22Rv1 (cell line): ENCODE results near the gene MKRN2.

Source experiments
- ZFX ChIP-seq: fragments of 450-650 bp; IDR thresholded peaks from 2 replicates; pipeline ENCODE4 v1.6.1; 2017; ENCODE audit warnings: antibody characterized with exemption, borderline replicate concordance
- TF ChIP-seq, protein P1 (sequence below): fragments of 450-650 bp; IDR thresholded peaks from 2 replicates; pipeline ENCODE4 v1.5.1; 2017; ENCODE audit warnings: mild to moderate bottlenecking

DNA sequence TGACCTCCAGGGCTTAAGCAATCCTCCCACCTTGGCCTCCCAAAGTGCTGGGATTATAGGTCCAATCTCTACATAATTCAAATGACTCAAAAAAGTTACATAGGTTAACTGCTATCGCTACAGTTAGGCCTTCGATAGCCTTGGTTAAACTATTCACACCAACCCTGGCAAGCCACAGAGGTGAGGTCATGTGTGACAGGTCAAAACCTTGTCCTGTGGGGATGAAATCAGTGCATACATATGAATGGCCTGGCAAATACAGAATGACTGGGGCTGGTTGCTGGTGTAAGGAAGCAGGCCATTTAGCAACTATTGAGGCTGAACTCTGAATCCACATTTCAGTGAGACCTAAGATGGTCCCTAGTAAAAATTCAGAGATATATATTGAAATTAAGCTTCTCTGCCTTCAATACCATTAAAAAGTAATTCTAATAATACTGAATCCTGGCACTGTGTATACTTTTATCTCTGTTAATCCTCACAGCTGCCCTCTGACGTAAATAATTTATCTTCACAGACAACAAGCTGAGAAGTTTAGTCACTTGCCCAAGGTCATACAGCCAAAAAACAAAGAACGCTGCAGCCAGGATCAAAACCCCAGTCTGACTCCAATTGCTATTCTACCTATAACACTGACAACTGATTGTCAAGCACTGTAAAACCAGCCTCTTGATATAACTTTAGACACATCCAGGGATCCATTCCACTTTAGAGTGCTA is 35.3 kb downstream of the MKRN2 start:
- TF ChIP-seq, protein P1, sequence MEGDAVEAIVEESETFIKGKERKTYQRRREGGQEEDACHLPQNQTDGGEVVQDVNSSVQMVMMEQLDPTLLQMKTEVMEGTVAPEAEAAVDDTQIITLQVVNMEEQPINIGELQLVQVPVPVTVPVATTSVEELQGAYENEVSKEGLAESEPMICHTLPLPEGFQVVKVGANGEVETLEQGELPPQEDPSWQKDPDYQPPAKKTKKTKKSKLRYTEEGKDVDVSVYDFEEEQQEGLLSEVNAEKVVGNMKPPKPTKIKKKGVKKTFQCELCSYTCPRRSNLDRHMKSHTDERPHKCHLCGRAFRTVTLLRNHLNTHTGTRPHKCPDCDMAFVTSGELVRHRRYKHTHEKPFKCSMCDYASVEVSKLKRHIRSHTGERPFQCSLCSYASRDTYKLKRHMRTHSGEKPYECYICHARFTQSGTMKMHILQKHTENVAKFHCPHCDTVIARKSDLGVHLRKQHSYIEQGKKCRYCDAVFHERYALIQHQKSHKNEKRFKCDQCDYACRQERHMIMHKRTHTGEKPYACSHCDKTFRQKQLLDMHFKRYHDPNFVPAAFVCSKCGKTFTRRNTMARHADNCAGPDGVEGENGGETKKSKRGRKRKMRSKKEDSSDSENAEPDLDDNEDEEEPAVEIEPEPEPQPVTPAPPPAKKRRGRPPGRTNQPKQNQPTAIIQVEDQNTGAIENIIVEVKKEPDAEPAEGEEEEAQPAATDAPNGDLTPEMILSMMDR, result no peak
- no peak for TF ChIP-seq ZFX
